SK-N-SH treated with all-trans-retinoic acid at 6 μM for 48 hours (cell line): ENCODE results near the gene CDIPT.

Source experiments
- ATAC-seq: fragments of 200-7000 bp; cut with Tn5 transposase; 3 replicates; pipeline ENCODE4 v1.9.1; 2020; ENCODE audit warnings: mild to moderate bottlenecking, moderate library complexity
- ARNTL ChIP-seq: fragments of 450-650 bp; formaldehyde crosslinking; IDR thresholded peaks from 2 replicates; pipeline ENCODE4 v1.5.0; 2020; ENCODE audit warnings: low read depth, mild to moderate bottlenecking, moderate library complexity, borderline replicate concordance
- CREB5 ChIP-seq: fragments of 250-450 bp; sonication (Bioruptor Pico); IDR thresholded peaks from 2 replicates; pipeline ENCODE4 v1.5.1; 2020; ENCODE audit warnings: low read depth, mild to moderate bottlenecking, moderate library complexity
- CSDC2 ChIP-seq: fragments of 250-450 bp; sonication (Bioruptor Pico); IDR thresholded peaks from 2 replicates; pipeline ENCODE4 v1.5.0; 2020; ENCODE audit warnings: mild to moderate bottlenecking, moderate library complexity
- ESRRG ChIP-seq: fragments of 250-450 bp; sonication (Bioruptor Pico); IDR thresholded peaks from 2 replicates; pipeline ENCODE4 v1.6.1; 2021; ENCODE audit warnings: mild to moderate bottlenecking
- GLIS3 ChIP-seq: fragments of 250-450 bp; sonication (Bioruptor Pico); IDR thresholded peaks from 2 replicates; pipeline ENCODE4 v1.5.0; 2020; ENCODE audit warnings: mild to moderate bottlenecking, moderate library complexity
- ISL1 ChIP-seq: fragments of 250-450 bp; sonication (Bioruptor Pico); IDR thresholded peaks from 2 replicates; pipeline ENCODE4 v2.1.2; 2022; ENCODE audit warnings: mild to moderate bottlenecking, moderate library complexity
- OSR1 ChIP-seq: fragments of 250-450 bp; sonication (Bioruptor Pico); IDR thresholded peaks from 2 replicates; pipeline ENCODE4 v1.8.0; 2022; ENCODE audit warnings: moderate library complexity, mild to moderate bottlenecking, inconsistent platforms
- PATZ1 ChIP-seq: fragments of 250-450 bp; sonication (Bioruptor Pico); IDR thresholded peaks from 2 replicates; pipeline ENCODE4 v1.8.0; 2020; ENCODE audit warnings: mild to moderate bottlenecking, moderate library complexity, borderline replicate concordance
- POU6F1 ChIP-seq: fragments of 250-450 bp; sonication (Bioruptor Pico); IDR thresholded peaks from 2 replicates; pipeline ENCODE4 v1.8.0; 2021; ENCODE audit warnings: low read depth, mild to moderate bottlenecking, moderate library complexity, borderline replicate concordance
- PPARA ChIP-seq: fragments of 250-450 bp; sonication (Bioruptor Pico); IDR thresholded peaks from 2 replicates; pipeline ENCODE4 v1.5.0; 2020; ENCODE audit warnings: mild to moderate bottlenecking, borderline replicate concordance
- RARB ChIP-seq: fragments of 250-450 bp; sonication (Bioruptor Pico); IDR thresholded peaks from 2 replicates; pipeline ENCODE4 v1.8.0; 2021; ENCODE audit warnings: mild to moderate bottlenecking, moderate library complexity
- SNAI2 ChIP-seq: fragments of 250-450 bp; sonication (Bioruptor Pico); IDR thresholded peaks from 2 replicates; pipeline ENCODE4 v1.5.0; 2020; ENCODE audit warnings: mild to moderate bottlenecking, moderate library complexity
- TCF4 ChIP-seq: fragments of 250-450 bp; sonication (Bioruptor Pico); IDR thresholded peaks from 2 replicates; pipeline ENCODE4 v1.8.0; 2021; ENCODE audit warnings: mild to moderate bottlenecking, moderate library complexity, borderline replicate concordance
- TOX ChIP-seq: fragments of 250-450 bp; sonication (Bioruptor Pico); IDR thresholded peaks from 2 replicates; pipeline ENCODE4 v1.8.0; 2021; ENCODE audit warnings: mild to moderate bottlenecking, moderate library complexity, borderline replicate concordance
- TSHZ2 ChIP-seq: fragments of 250-450 bp; sonication (Bioruptor Pico); IDR thresholded peaks from 2 replicates; pipeline ENCODE4 v1.5.0; 2020; ENCODE audit warnings: mild to moderate bottlenecking, moderate library complexity
- ZC3H10 ChIP-seq: fragments of 250-450 bp; sonication (Bioruptor Pico); IDR thresholded peaks from 2 replicates; pipeline ENCODE4 v1.5.1; 2021; ENCODE audit warnings: mild to moderate bottlenecking, moderate library complexity
- ZFP3 ChIP-seq: fragments of 250-450 bp; sonication (Bioruptor Pico); IDR thresholded peaks from 2 replicates; pipeline ENCODE4 v1.5.0; 2020; ENCODE audit warnings: mild to moderate bottlenecking, moderate library complexity
- ZFP30 ChIP-seq: fragments of 450-650 bp; formaldehyde crosslinking; IDR thresholded peaks from 2 replicates; pipeline ENCODE4 v1.5.0; 2022; ENCODE audit warnings: mild to moderate bottlenecking, moderate library complexity
- ZNF70 ChIP-seq: fragments of 450-650 bp; formaldehyde crosslinking; IDR thresholded peaks from 2 replicates; pipeline ENCODE4 v1.5.0; 2020; ENCODE audit warnings: mild to moderate bottlenecking, moderate library complexity
- ZNF8 ChIP-seq: fragments of 450-650 bp; formaldehyde crosslinking; IDR thresholded peaks from 2 replicates; pipeline ENCODE4 v1.5.0; 2020; ENCODE audit warnings: mild to moderate bottlenecking, moderate library complexity

CDIPT gene

GRCh38 chr16:29898135-29898803 is 35.2 kb upstream of the CDIPT start:
- TF ChIP-seq TCF4 (CRISPR knock-in tag) (no peak), ARNTL (no peak), GLIS3 (CRISPR knock-in tag) (no peak), TSHZ2 (CRISPR knock-in tag) (no peak), CREB5 (CRISPR knock-in tag) (no peak), ZNF8 (no peak), ZFP3 (no peak), CSDC2 (CRISPR knock-in tag) (no peak), TOX (CRISPR knock-in tag) (no peak), RARB (CRISPR knock-in tag) (no peak), PATZ1 (CRISPR knock-in tag) (no peak)
- no peak for ATAC-seq

- TF ChIP-seq ZFP30 (CRISPR knock-in tag) (no peak), ZC3H10 (CRISPR knock-in tag) (no peak), TSHZ2 (CRISPR knock-in tag) (no peak), OSR1 (no peak)
- ATAC-seq, result no peak
These were observed 34.3 kb upstream of the CDIPT start for GRCh38 chr16:29897333-29897732.

GRCh38 chr16:29896841-29897240 is 33.8 kb upstream of the CDIPT start:
- ATAC-seq, result no peak
- TF ChIP-seq SNAI2 (CRISPR knock-in tag) (no peak), GLIS3 (CRISPR knock-in tag) (no peak), ZNF8 (no peak), ZFP30 (CRISPR knock-in tag) (no peak), TSHZ2 (CRISPR knock-in tag) (no peak), OSR1 (no peak), ISL1 (CRISPR knock-in tag) (no peak), POU6F1 (no peak), ARNTL (no peak), PATZ1 (CRISPR knock-in tag) (no peak), ZNF70 (CRISPR knock-in tag) (no peak), CREB5 (CRISPR knock-in tag) (no peak), ZC3H10 (CRISPR knock-in tag) (no peak), PPARA (no peak), ESRRG (CRISPR knock-in tag) (no peak)
